H1 (cell line): ENCODE data around the gene SLU7. TPM values are rescaled to one million over a fixed set of nuclear protein-coding genes. Genes with fewer than 3 reads are reported as not detected.

Experiments
- CTCF ChIA-PET: fragments of 300-600 bp; sonication (Branson Sonifier 250); formaldehyde crosslinking; loops from one replicate; lab custom pipeline; 2021; ENCODE audit not compliant: partially characterized antibody; lab: Charles Lee
- POLR2A ChIA-PET: fragments of 300-600 bp; sonication (Branson Sonifier 250); formaldehyde crosslinking; loops from one replicate; lab custom pipeline; 2021; ENCODE audit warnings: inconsistent platforms; ENCODE audit not compliant: partially characterized antibody; lab: Charles Lee
- DNase-seq, 2 experiments: peaks; one replicate each; pipeline versions ENCODE4 v3.0.0 to v3.0.0-alpha.2; 2010 to 2022; ENCODE audit warnings: low spot score in 2 of 2, low read depth in 1 of 2, mixed read lengths in 1 of 2
- FAIRE-seq: peaks from 2 replicates; lab custom pipeline; 2011; peaks lifted over from hg19 to GRCh38; lab: Jason Lieb, UNC
- H2AFZ ChIP-seq: 2 replicates; pipeline ENCODE4 v1.8.1; 2012; ENCODE audit warnings: low read length, inconsistent platforms
- H2AK5ac ChIP-seq: 2 replicates; pipeline ENCODE4 v1.6.1; 2013; ENCODE audit warnings: low read depth, low read length
- H2BK120ac ChIP-seq: replicated peaks from 2 replicates; pipeline ENCODE3; 2013; ENCODE audit warnings: low read depth, low read length, inconsistent platforms
- H2BK12ac ChIP-seq: 2 replicates; pipeline ENCODE4 v1.6.1; 2013; ENCODE audit warnings: low read depth, low read length
- H2BK15ac ChIP-seq: 2 replicates; pipeline ENCODE4 v1.6.1; 2013; ENCODE audit warnings: low read length
- H2BK20ac ChIP-seq: 2 replicates; pipeline ENCODE4 v1.6.1; 2013; ENCODE audit warnings: low read length
- H2BK5ac ChIP-seq: 2 replicates; pipeline ENCODE4 v1.6.1; 2013; ENCODE audit warnings: low read depth, low read length
- H3K14ac ChIP-seq: 2 replicates; pipeline ENCODE4 v1.6.1; 2013; ENCODE audit warnings: inconsistent platforms; ENCODE audit not compliant: insufficient read length
- H3K18ac ChIP-seq: 2 replicates; pipeline ENCODE4 v1.6.1; 2013; ENCODE audit warnings: low read length; ENCODE audit errors: extremely low read depth
- H3K23ac ChIP-seq: 2 replicates; pipeline ENCODE4 v1.6.1; 2013; ENCODE audit warnings: inconsistent platforms; ENCODE audit not compliant: insufficient read length
- H3K23me2 ChIP-seq: 2 replicates; pipeline ENCODE4 v1.6.1; 2013; ENCODE audit warnings: low read depth, low read length
- H3K27ac ChIP-seq: 2 replicates; pipeline ENCODE4 v1.6.1; 2011; ENCODE audit warnings: low read depth, low read length, inconsistent platforms
- H3K27me3 ChIP-seq, 4 experiments: replicated peaks in 1 of 4; 1 replicate in 1 of 4; 2 replicates in 3 of 4; pipeline versions ENCODE4 v1.6.1 to v1.8.1; 2011 to 2013; ENCODE audit warnings: low read length in 3 of 4, mild to moderate bottlenecking in 3 of 4, inconsistent platforms in 2 of 4, mixed read lengths in 2 of 4, moderate library complexity in 1 of 4; ENCODE audit not compliant: control insufficient read depth in 3 of 4, insufficient read depth in 3 of 4; ENCODE audit errors: extremely low read depth in 1 of 4
- H3K36me3 ChIP-seq, 4 experiments: 2 replicates each; pipeline versions ENCODE4 v1.6.1 to v1.8.1; 2011 to 2013; ENCODE audit warnings: mild to moderate bottlenecking in 4 of 4, low read length in 3 of 4, moderate library complexity in 2 of 4, control low read depth in 1 of 4, inconsistent platforms in 1 of 4; ENCODE audit not compliant: insufficient read depth in 4 of 4, control insufficient read depth in 2 of 4
- H3K4ac ChIP-seq: replicated peaks from 2 replicates; pipeline ENCODE3; 2013; ENCODE audit warnings: low read length, low read depth, mixed read lengths, inconsistent platforms; ENCODE audit not compliant: insufficient read length
- H3K4me1 ChIP-seq, 4 experiments: replicated peaks in 1 of 4; 1 replicate in 1 of 4; 2 replicates in 3 of 4; pipeline versions ENCODE4 v1.6.1 to v1.8.1; 2011 to 2013; ENCODE audit warnings: low read length in 3 of 4, inconsistent platforms in 2 of 4, mixed read lengths in 1 of 4; ENCODE audit not compliant: insufficient read depth in 4 of 4, control insufficient read depth in 3 of 4
- H3K4me2 ChIP-seq, 2 experiments: 2 replicates each; pipeline versions ENCODE4 v1.6.1 to v1.8.1; 2011 to 2013; ENCODE audit warnings: low read depth in 2 of 2, low read length in 2 of 2, control low read depth in 1 of 2, inconsistent platforms in 1 of 2, mild to moderate bottlenecking in 1 of 2; ENCODE audit not compliant: insufficient read depth in 1 of 2
- H3K4me3 ChIP-seq, 4 experiments: fragments of 200-600, 300-600 bp in 1 of 4; sonication (generic), shearing (Covaris generic), sonication (Bioruptor Twin) in 1 of 4; 2 replicates each; pipeline versions ENCODE4 v1.5.1 to v1.8.1; 2011 to 2016; ENCODE audit warnings: low read length in 4 of 4, low read depth in 3 of 4, control low read depth in 2 of 4, inconsistent platforms in 2 of 4, mild to moderate bottlenecking in 2 of 4, mixed read lengths in 1 of 4, moderate library complexity in 1 of 4; ENCODE audit not compliant: insufficient read depth in 2 of 4; ENCODE audit errors: extremely low read depth in 1 of 4
- H3K56ac ChIP-seq: replicated peaks from 2 replicates; pipeline ENCODE3; 2013; ENCODE audit warnings: low read depth, mild to moderate bottlenecking, mixed read lengths, low read length, inconsistent platforms; ENCODE audit not compliant: insufficient read length
- H3K79me1 ChIP-seq: 2 replicates; pipeline ENCODE4 v1.6.1; 2013; ENCODE audit warnings: low read depth, low read length, control low read depth
- H3K79me2 ChIP-seq, 2 experiments: 2 replicates each; pipeline versions ENCODE4 v1.6.1 to v1.8.1; 2012 to 2013; ENCODE audit warnings: low read length in 2 of 2, mild to moderate bottlenecking in 2 of 2, inconsistent platforms in 1 of 2; ENCODE audit not compliant: insufficient read depth in 2 of 2, control insufficient read depth in 1 of 2
- H3K9ac ChIP-seq, 4 experiments: replicated peaks in 1 of 4; 1 replicate in 1 of 4; 2 replicates in 3 of 4; pipeline versions ENCODE4 v1.6.1 to v1.8.1; 2011 to 2013; ENCODE audit warnings: low read depth in 3 of 4, low read length in 3 of 4, control low read depth in 2 of 4, mild to moderate bottlenecking in 2 of 4, moderate library complexity in 2 of 4, inconsistent platforms in 1 of 4; ENCODE audit errors: extremely low read depth in 1 of 4
- H3K9me3 ChIP-seq, 2 experiments: 2 replicates each; pipeline versions ENCODE4 v1.6.1 to v1.8.1; 2012 to 2013; ENCODE audit warnings: mild to moderate bottlenecking in 2 of 2, moderate library complexity in 2 of 2, control low read depth in 1 of 2, inconsistent platforms in 1 of 2, low read depth in 1 of 2, low read length in 1 of 2, mixed read lengths in 1 of 2; ENCODE audit not compliant: insufficient read depth in 2 of 2
- H4K20me1 ChIP-seq, 2 experiments: replicated peaks in 1 of 2; 2 replicates each; pipeline versions ENCODE3 to v1.8.1; 2011 to 2013; ENCODE audit warnings: inconsistent platforms in 2 of 2, low read length in 2 of 2, mild to moderate bottlenecking in 1 of 2; ENCODE audit not compliant: insufficient read depth in 2 of 2, control insufficient read depth in 1 of 2
- H4K5ac ChIP-seq: 2 replicates; pipeline ENCODE4 v1.6.1; 2013; ENCODE audit warnings: low read length, low read depth, mixed read lengths, inconsistent platforms; ENCODE audit not compliant: insufficient read length
- H4K8ac ChIP-seq: 2 replicates; pipeline ENCODE4 v1.8.0; 2013; ENCODE audit warnings: mild to moderate bottlenecking, moderate library complexity, low read length, inconsistent platforms; ENCODE audit not compliant: insufficient read depth; ENCODE audit errors: extremely low read depth
- H4K91ac ChIP-seq: replicated peaks from 2 replicates; pipeline ENCODE3; 2013; ENCODE audit warnings: low read length, mixed read lengths, inconsistent platforms; ENCODE audit not compliant: insufficient read length
- BRCA1 ChIP-seq: IDR thresholded peaks from 2 replicates; pipeline ENCODE4 v1.6.1; 2012; ENCODE audit warnings: low read depth, low read length, improper control_type of control experiment
- FOSL1 ChIP-seq: IDR thresholded peaks from 2 replicates; pipeline ENCODE4 v1.6.1; 2011; ENCODE audit warnings: mild to moderate bottlenecking, low read depth, low read length, moderate library complexity; ENCODE audit not compliant: insufficient read depth
- GABPA ChIP-seq: IDR thresholded peaks from 2 replicates; pipeline ENCODE4 v1.6.1; 2011; ENCODE audit warnings: mild to moderate bottlenecking, low read length, moderate library complexity, borderline replicate concordance; ENCODE audit not compliant: insufficient read depth
- GTF2F1 ChIP-seq: IDR thresholded peaks from 2 replicates; pipeline ENCODE4 v1.6.1; 2012; ENCODE audit warnings: low read depth, low read length, improper control_type of control experiment, borderline replicate concordance
- HDAC2 ChIP-seq, 2 experiments: fragments of 300-600 bp in 1 of 2; sonication (generic) in 1 of 2; IDR thresholded peaks; 2 replicates each; pipeline ENCODE4 v1.6.1; 2011 to 2012; ENCODE audit warnings: low read depth in 2 of 2, low read length in 2 of 2, mild to moderate bottlenecking in 2 of 2, moderate library complexity in 2 of 2, borderline replicate concordance in 1 of 2, inconsistent platforms in 1 of 2
- MAFK ChIP-seq: IDR thresholded peaks from 2 replicates; pipeline ENCODE4 v1.6.1; 2012; ENCODE audit warnings: low read depth, mild to moderate bottlenecking, improper control_type of control experiment, low read length
- NANOG ChIP-seq: IDR thresholded peaks from 2 replicates; pipeline ENCODE4 v1.6.1; 2011; ENCODE audit warnings: low read length, low read depth, mild to moderate bottlenecking, inconsistent platforms; ENCODE audit not compliant: insufficient read depth, poor library complexity, severe bottlenecking
- NRF1 ChIP-seq: IDR thresholded peaks from 2 replicates; pipeline ENCODE4 v1.6.1; 2011; ENCODE audit warnings: mild to moderate bottlenecking, low read depth, low read length, improper control_type of control experiment
- RAD21 ChIP-seq, 2 experiments: IDR thresholded peaks in 1 of 2; conservative IDR thresholded peaks in 1 of 2; 2 replicates each; pipeline ENCODE4 v1.6.1; 2011; ENCODE audit warnings: low read depth in 2 of 2, low read length in 2 of 2, improper control_type of control experiment in 1 of 2, inconsistent platforms in 1 of 2, mild to moderate bottlenecking in 1 of 2, moderate library complexity in 1 of 2
- SIN3A ChIP-seq, 2 experiments: IDR thresholded peaks in 1 of 2; conservative IDR thresholded peaks in 1 of 2; 2 replicates each; pipeline ENCODE4 v1.6.1; 2011 to 2012; ENCODE audit warnings: low read length in 2 of 2, improper control_type of control experiment in 1 of 2, low read depth in 1 of 2, mild to moderate bottlenecking in 1 of 2
- polyA plus RNA-seq, 7 experiments: library from polyadenylated mRNA; depleted of rRNA in 3 of 7; stranded (reverse) in 5 of 7; unstranded in 2 of 7; fragments of >200 nt in 5 of 7; fragments of 200-250 nt in 2 of 7; gene quantifications; 1 replicate in 5 of 7; 2 replicates in 1 of 7; 4 replicates in 1 of 7; pipeline versions ENCODE4 v1.2.1 to v1.2.3, GENCODE V29; 2011 to 2013; ENCODE audit warnings: missing spikeins in 2 of 7, mixed read lengths in 2 of 7
- total RNA-seq: library from RNA; stranded (reverse); fragmentation: NEBNext Ultra II Directional; extraction: Animal tissue kit (Norgen Biotek cat#: 25700); gene quantifications from 2 replicates; pipeline ENCODE4 v1.2.1, GENCODE V29; 2021
- TF ChIP-seq, protein P1 (sequence below), 3 experiments: IDR thresholded peaks; 1 replicate in 2 of 3; 2 replicates in 1 of 3; pipeline versions ENCODE4 v1.5.1 to v1.6.1; 2011; ENCODE audit warnings: low read length in 3 of 3, mild to moderate bottlenecking in 3 of 3, inconsistent platforms in 2 of 3, low read depth in 1 of 3, moderate library complexity in 1 of 3; ENCODE audit not compliant: insufficient read depth in 1 of 3; ENCODE audit errors: control extremely low read depth in 1 of 3

Gene SLU7
- total and polyA plus RNA-seq, 2 of the 8 experiments (the other 6 are each of a cell fraction or from before 2014, with no cell fraction given), result 6.0 to 34.1 TPM

DNA sequence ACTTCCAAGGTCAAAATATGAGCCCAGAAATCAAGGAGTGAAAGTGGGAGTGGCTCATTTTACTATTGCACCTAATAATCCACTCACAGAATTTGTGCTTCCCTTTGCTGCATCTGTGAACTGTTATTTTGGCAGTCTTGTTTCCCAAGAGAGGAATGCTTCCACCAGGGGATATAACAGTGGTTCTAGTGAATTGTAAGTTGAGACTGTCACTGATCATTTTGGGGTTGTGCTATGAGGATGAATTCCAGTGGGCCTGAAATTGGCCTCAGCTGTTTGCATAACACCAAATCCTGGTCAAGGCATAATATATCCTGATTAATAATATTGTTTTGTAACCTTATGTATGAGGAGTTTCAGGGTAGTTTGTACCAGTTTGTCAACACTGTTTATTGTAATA is 33.4 kb downstream of the SLU7 start:
- Histone ChIP-seq H2BK12ac (no peak overlapping the region), H2AK5ac (no peak overlapping the region), H3K56ac (no peak overlapping the region), H3K4me3 (no peak overlapping the region), H3K27me3 (peaks cover 0 to 1% (median 0%) of the 10 kb centered on the region in 4 experiments; a peak in 1 of 7 replicates), H2AFZ (no peak overlapping the region), H3K79me2 (no peaks in the 10 kb centered on the region), H4K8ac (no peak overlapping the region), H4K20me1 (no peaks in the 10 kb centered on the region), H3K18ac (no peak overlapping the region), H3K14ac (no peak overlapping the region), H3K36me3 (no peaks in the 10 kb centered on the region), H3K4me1 (no peaks in the 10 kb centered on the region), H2BK5ac (no peak overlapping the region), H4K91ac (no peak overlapping the region), H3K23me2 (no peaks in the 10 kb centered on the region), H2BK120ac (no peak overlapping the region), H3K9me3 (no peaks in the 10 kb centered on the region), H3K79me1 (no peaks in the 10 kb centered on the region), H4K5ac (no peak overlapping the region), H3K23ac (no peak overlapping the region), H2BK20ac (no peak overlapping the region), H3K4me2 (no peak overlapping the region), H2BK15ac (no peak overlapping the region), H3K27ac (no peak overlapping the region), H3K9ac (no peak overlapping the region), H3K4ac (no peak overlapping the region)
- DNase-seq, result no peak
- ChIA-PET POLR2A (no interaction called here), CTCF (interaction anchor here (1.0 kb wide), 1 partner anchor 56 kb away, joined by 3 read pairs; no protein-coding TSS in a partner anchor)
- FAIRE-seq, result no peak
- TF ChIP-seq BRCA1 (no peak), GTF2F1 (no peak), SIN3A (conservative IDR thresholded peaks at IDR 0.05 in 1 of 2, IDR thresholded peaks at IDR 0.05 in 1 of 2; ENCODE audit: low read depth in 1 of 2, low read length in 2 of 2) (no peak), GABPA (no peak), NRF1 (no peak), FOSL1 (no peak), MAFK (no peak), RAD21 (IDR thresholded peaks at IDR 0.05 in 1 of 2, conservative IDR thresholded peaks at IDR 0.05 in 1 of 2; ENCODE audit: low read depth in 2 of 2, low read length in 2 of 2) (no peak), HDAC2 (IDR thresholded peaks at IDR 0.05; ENCODE audit: borderline replicate concordance in 1 of 2, low read depth in 2 of 2, low read length in 2 of 2) (no peak), NANOG (no peak)
- TF ChIP-seq, protein P1, sequence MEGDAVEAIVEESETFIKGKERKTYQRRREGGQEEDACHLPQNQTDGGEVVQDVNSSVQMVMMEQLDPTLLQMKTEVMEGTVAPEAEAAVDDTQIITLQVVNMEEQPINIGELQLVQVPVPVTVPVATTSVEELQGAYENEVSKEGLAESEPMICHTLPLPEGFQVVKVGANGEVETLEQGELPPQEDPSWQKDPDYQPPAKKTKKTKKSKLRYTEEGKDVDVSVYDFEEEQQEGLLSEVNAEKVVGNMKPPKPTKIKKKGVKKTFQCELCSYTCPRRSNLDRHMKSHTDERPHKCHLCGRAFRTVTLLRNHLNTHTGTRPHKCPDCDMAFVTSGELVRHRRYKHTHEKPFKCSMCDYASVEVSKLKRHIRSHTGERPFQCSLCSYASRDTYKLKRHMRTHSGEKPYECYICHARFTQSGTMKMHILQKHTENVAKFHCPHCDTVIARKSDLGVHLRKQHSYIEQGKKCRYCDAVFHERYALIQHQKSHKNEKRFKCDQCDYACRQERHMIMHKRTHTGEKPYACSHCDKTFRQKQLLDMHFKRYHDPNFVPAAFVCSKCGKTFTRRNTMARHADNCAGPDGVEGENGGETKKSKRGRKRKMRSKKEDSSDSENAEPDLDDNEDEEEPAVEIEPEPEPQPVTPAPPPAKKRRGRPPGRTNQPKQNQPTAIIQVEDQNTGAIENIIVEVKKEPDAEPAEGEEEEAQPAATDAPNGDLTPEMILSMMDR (IDR thresholded peaks at IDR 0.05; ENCODE audit: control extremely low read depth in 1 of 3, insufficient read depth in 1 of 3, low read depth in 1 of 3, low read length in 3 of 3), result no peak
